ENCODE results near the gene COL5A3.

The COL5A3 gene

DNA sequence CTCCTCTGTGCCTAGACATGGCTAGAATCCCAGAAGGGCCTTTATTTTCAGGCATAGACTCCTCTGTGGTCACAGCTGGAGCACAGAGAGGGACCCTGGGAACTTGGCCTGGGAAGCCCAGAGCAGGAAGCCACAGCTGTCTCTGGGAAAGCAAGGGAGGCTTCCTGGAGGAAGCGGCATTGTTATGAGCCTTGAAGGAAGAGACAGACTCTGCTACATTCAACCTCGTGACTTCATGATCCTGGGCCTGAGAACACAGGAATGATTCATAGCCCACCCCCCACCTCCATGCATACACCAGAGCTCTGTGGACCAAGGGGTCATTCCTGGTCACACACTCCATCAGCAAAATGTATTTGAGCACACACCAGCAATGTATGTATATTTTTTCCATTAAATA, 11.6 kb upstream of the COL5A3 start:
- H3K4me3 ChIP-seq (ENCODE audit: low read length), result no peak overlapping the region
- TF ChIP-seq, protein P1, sequence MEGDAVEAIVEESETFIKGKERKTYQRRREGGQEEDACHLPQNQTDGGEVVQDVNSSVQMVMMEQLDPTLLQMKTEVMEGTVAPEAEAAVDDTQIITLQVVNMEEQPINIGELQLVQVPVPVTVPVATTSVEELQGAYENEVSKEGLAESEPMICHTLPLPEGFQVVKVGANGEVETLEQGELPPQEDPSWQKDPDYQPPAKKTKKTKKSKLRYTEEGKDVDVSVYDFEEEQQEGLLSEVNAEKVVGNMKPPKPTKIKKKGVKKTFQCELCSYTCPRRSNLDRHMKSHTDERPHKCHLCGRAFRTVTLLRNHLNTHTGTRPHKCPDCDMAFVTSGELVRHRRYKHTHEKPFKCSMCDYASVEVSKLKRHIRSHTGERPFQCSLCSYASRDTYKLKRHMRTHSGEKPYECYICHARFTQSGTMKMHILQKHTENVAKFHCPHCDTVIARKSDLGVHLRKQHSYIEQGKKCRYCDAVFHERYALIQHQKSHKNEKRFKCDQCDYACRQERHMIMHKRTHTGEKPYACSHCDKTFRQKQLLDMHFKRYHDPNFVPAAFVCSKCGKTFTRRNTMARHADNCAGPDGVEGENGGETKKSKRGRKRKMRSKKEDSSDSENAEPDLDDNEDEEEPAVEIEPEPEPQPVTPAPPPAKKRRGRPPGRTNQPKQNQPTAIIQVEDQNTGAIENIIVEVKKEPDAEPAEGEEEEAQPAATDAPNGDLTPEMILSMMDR (IDR thresholded peaks at IDR 0.05; ENCODE audit: insufficient read depth, low read depth, low read length, missing control alignments), result no peak
- no peak for DNase-seq (ENCODE audit: low read depth)

GRCh38 chr19:10021446-10021845, 11.1 kb upstream of the COL5A3 start:
- TF ChIP-seq, protein P1 (IDR thresholded peaks at IDR 0.05; ENCODE audit: insufficient read depth, low read depth, low read length, missing control alignments), result no peak
- no peak for DNase-seq (ENCODE audit: low read depth)
- no peak overlapping the region for H3K4me3 ChIP-seq (ENCODE audit: low read length)

DNA sequence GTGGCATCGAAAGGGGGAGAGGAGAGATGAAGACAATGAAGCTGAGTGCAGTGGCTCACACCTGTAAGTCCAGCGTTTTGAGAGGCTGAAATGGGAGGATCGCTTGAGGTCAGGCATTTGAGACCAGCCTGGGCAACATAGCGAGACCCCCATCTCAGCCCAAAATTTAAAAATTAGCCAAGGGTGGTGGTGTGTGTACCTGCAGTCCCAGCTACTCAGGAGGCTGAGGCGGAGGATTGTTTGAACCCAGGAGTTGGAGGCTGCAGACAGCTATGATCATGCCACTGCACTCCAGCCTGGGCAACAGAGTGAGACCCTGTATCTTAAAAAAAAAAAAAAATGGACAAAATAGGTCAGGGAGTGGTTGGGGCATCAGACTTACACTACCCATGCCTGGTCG, 10.5 kb upstream of the COL5A3 start:
- DNase-seq (ENCODE audit: low read depth), result no peak

GRCh38 chr19:10019246-10019645, 8.9 kb upstream of the COL5A3 start:
- DNase-seq (ENCODE audit: low read depth), result no peak
- no peak overlapping the region for H3K4me3 ChIP-seq (ENCODE audit: low read length)
- TF ChIP-seq, protein P1 (IDR thresholded peaks at IDR 0.05; ENCODE audit: insufficient read depth, low read depth, low read length, missing control alignments), result no peak

More for the DNA sequence above, 10.5 kb upstream of the COL5A3 start:
- no peak overlapping the region for H3K4me3 ChIP-seq (ENCODE audit: low read length)
- TF ChIP-seq, protein P1 (IDR thresholded peaks at IDR 0.05; ENCODE audit: insufficient read depth, low read depth, low read length, missing control alignments), result no peak

- TF ChIP-seq, protein P1 (IDR thresholded peaks at IDR 0.05; ENCODE audit: insufficient read depth, low read depth, low read length, missing control alignments), result no peak
- no peak overlapping the region for H3K4me3 ChIP-seq (ENCODE audit: low read length)
- no peak for DNase-seq (ENCODE audit: low read depth)
Observed at GRCh38 chr19:10018786-10019185, 8.5 kb upstream of the COL5A3 start.

- TF ChIP-seq, protein P1 (IDR thresholded peaks at IDR 0.05; ENCODE audit: insufficient read depth, low read depth, low read length, missing control alignments), result no peak
- peak; percentile 27 for DNase-seq (ENCODE audit: low read depth)
Observed at GRCh38 chr19:10018263-10018662, 8.0 kb upstream of the COL5A3 start.

DNA sequence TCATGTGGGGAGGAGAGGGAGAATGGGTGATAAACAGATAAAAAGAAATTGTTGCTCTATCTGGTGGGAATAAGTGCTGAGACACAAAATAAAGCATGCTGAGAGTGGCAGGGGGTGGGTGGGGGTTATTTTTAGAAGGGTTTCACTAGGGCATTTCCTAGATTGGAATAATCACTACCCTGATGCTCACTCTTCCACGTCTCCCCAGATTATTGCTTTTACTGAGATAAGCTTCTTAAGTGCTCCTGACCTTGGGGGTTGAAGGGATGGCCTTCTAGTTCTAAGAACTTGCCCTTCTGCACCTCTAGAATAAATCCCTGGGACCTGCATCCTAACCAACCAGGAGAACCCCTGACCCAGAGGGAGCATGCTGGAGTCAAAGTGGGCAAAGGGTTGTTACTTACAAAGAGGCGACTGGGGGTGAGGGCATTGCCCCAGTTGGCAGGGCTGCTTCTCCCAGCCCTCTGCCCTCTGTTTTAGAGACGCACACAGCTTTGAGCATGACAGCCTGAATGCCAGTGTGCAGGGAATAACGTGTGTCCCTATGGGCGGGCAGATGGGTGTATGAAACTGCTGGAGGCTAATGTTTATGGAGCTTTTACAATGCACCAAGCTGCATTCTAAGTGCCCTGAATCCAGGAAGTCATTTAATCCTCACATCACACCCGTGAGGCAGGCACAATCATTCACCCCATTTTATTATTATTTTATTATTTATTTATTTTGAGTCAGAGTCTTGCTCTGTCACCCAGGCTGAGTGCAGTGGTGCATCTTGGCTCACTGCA, 3.7 kb upstream of the COL5A3 start:
- H3K4me3 ChIP-seq (ENCODE audit: low read length), result no peak overlapping the region
- no peak for DNase-seq (ENCODE audit: low read depth)
- TF ChIP-seq, protein P1 (IDR thresholded peaks at IDR 0.05; ENCODE audit: insufficient read depth, low read depth, low read length, missing control alignments), result no peak

More at GRCh38 chr19:10018263-10018662, 8.0 kb upstream of the COL5A3 start:
- no peak overlapping the region for H3K4me3 ChIP-seq (ENCODE audit: low read length)

Data from epithelial cell of esophagus (primary cell).